ENCODE measurements around the gene TCF7L1.
"Not testable (repeated sequence)": the region's sequence is repeated elsewhere in the genome, so short reads cannot be mapped to it uniquely, and the experiment has no call there.

TCF7L1 gene, protein sequence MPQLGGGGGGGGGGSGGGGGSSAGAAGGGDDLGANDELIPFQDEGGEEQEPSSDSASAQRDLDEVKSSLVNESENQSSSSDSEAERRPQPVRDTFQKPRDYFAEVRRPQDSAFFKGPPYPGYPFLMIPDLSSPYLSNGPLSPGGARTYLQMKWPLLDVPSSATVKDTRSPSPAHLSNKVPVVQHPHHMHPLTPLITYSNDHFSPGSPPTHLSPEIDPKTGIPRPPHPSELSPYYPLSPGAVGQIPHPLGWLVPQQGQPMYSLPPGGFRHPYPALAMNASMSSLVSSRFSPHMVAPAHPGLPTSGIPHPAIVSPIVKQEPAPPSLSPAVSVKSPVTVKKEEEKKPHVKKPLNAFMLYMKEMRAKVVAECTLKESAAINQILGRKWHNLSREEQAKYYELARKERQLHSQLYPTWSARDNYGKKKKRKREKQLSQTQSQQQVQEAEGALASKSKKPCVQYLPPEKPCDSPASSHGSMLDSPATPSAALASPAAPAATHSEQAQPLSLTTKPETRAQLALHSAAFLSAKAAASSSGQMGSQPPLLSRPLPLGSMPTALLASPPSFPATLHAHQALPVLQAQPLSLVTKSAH

DNA sequence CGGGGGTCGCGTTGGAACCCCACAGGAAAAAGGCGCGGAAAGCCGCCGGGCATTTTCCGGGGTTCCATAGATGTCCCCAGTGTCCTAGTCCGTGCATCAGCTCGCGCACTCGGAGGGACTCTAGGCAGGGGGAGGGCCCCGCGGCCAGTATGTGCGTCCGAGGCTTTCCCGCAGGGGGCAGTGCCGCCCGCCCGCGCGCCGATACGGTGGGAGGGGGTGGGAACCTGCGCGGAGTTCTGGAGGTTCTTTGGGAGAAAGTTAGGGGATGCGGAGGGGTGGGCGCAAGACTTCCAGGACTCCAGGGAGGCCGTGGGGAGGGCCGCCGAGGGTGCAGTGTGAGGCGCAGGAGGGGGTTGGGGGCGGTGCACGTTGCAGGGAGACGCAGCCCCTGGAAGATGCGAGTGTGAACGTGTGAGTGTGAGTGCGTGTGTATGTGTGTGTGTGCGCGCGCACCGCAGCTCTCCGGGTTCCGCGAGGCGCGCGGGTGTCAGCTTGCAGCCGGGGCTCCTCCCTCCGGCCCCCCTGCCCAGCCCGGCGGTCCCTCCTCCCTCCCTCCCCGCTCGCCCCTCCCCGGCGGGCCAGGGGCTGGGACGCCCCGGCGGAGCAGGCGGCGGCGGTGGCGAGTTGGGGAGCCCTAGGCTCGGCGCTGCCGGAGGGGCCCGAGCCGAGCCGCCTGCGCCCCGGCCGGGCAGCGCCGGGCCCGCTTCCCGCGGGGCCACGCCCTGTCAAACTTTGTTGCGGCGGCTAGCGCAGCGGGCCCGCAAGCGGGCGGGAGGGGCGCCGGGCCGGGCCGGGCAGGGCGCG lies at the start of gene TCF7L1:
Gene TCF7L1, plus strand, starts transcription at position 559 of the 804 bp plus-strand sequence. CDS start 293 bp downstream, outside the sequence.
- DNase-seq (ENCODE audit: insufficient read length, low spot score) (peak; percentile 44), FAIRE-seq (no peak)

DNA sequence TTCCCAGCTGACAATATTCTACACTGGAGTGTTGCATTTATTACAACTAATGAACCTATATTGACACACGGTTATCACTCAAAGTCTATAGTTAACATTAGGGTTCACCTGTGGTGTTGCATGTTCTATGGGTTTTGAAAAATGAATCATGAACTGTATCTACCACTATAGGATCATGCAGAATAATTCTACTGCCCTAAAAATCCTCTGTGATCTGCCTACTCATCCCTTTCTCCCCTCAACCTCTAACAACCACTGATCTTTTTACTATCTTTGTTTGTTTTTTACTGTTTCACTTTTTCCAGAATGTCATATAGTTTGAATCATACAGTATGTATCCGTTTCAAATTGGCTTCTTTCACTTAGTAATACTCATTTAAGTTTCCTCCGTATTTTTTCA lies 47.6 kb upstream of the TCF7L1 start:
- DNase-seq (ENCODE audit: insufficient read length, low spot score) (no peak), FAIRE-seq (no peak)

DNA sequence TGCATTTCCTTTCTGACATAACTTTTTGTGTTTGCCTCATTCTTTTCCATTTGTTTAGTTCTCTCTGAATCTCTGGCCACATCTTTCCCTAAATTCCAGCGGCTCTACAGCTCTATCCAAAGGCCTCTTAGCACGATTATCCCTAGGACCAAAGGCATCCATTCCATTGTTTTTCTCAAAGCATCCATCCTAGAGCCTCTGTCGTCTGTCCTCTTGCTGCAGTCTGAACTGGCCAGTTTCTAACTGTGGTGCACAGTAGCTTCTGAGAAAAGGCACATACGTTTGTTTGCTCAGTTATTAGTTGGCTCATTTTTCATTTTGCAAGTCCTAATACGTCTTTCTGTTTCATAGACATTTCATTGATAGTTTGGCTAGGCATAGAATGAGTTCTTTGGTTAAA lies 45.7 kb upstream of the TCF7L1 start:
- DNase-seq (ENCODE audit: insufficient read length, low spot score) (no peak), FAIRE-seq (no peak)

DNA sequence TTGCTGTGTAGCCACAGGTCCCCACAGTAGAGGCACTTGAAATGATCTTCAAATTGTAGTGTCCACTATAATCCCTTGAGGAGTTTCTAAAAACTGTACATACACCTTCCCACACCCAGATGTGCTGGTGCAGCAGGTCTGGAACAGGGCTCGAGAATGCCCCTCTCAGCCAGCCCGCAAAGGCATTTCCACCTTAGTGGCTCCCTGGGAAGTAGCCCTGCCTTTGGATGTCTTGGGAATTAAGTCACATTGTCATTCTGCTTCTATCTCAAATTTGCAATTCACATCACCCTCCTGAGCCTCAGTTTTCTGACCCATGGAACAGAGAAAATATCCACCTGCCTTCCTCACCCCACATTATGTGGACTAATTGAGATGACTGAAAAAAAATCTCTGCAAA lies 44.3 kb upstream of the TCF7L1 start:
- DNase-seq (ENCODE audit: insufficient read length, low spot score) (no peak), FAIRE-seq (no peak)

DNA sequence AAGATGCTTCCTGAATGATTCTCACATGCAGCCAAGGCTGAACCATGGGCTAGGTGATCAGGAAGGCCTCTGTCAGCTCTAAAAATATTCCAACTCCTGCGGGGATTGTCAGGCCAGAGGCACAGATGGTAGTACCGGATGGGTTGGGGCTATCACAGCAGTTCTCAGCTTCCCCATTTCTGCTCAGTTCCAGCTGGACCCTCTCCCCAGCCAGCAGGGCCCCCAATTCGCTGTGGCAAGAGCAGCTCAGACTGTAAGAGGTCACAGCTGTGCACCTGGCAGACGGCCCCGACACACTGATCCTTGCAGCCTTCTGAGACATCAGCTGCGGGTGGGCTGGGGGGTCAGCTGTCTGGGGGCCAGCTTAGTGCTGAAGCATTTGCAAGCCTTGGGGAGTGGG lies 43.6 kb upstream of the TCF7L1 start:
- FAIRE-seq: no peak

DNA sequence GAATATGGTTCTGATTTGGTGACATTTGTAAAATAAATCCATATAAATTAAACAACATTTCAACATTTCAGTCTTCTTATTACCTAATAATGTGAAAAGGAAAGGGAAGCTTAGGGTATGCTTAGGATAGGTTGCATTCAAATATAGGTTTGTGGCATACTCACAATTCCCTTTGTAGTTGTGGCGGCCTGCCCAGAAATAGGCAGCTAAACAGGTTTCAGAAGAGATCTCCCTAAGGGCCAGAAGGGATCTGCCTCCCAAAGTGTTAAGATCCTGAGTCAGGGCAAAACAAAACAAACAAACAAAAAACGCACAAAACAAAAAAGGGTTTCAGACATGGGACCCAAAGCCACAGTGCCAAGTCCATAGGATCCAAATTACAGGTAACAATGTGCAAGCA lies 41.4 kb upstream of the TCF7L1 start:
- DNase-seq (ENCODE audit: insufficient read length, low spot score): no peak
- no peak for FAIRE-seq

More for the DNA sequence above, 43.6 kb upstream of the TCF7L1 start:
- no peak for DNase-seq (ENCODE audit: insufficient read length, low spot score)

DNA sequence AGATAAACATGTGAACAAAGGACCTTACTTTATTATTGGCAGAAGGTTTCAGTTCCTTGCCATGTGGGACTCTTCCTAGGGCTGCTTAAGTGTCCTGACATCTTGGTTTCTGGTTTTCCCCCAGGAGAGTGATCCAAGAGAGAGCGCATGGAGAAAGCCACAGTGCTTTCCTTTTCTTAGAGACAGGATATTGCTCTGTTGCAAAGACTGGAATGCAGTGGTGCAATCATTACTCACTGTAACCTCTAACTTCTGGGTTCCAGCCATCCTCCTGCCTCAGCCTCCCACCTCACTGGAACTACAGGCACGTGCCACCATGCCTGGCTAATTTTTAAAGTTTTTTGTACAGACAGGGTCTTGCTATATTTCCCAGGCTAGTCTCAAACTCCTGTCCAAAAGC lies 38.1 kb upstream of the TCF7L1 start:
- FAIRE-seq: no peak
- no peak for DNase-seq (ENCODE audit: insufficient read length, low spot score)

DNA sequence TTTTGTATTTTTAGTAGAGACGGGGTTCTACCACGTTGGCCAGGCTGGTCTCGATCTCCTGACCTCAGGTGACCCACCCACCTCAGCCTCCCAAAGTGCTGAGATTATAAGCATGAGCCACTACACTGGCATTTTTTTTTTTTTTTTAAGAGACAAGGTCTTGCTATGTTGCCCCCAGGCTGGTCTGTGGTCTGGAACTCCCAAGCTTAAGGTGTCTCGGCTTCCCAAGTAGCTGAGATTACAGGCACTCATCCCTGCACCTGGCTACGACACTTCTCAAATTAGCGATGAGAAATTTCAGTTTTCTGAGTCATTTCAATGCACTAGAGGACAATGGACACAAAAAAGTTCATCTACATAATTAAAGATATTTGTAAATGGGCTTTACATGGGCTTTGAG lies 36.6 kb upstream of the TCF7L1 start:
- DNase-seq (ENCODE audit: insufficient read length, low spot score) (no peak), FAIRE-seq (no peak)

DNA sequence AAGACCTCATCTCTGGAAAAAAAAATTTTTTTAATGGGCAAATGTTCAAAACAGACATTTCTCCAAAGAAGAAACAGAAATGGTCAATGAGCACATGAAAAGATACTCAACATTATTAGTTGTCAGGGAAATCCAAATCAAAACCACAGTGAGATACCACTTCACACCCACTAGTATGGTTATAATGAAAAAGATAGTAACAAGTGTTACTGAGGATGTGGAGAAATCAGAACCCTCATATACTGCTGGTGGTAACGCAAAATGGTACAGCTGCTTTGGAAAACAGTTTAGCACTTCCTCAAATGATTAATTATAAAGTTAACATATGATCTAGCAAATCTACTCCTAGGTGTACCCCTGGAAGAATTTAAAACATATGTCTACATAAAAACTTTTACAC lies 29.0 kb upstream of the TCF7L1 start:
- DNase-seq (ENCODE audit: insufficient read length, low spot score): no peak
- FAIRE-seq: no peak

DNA sequence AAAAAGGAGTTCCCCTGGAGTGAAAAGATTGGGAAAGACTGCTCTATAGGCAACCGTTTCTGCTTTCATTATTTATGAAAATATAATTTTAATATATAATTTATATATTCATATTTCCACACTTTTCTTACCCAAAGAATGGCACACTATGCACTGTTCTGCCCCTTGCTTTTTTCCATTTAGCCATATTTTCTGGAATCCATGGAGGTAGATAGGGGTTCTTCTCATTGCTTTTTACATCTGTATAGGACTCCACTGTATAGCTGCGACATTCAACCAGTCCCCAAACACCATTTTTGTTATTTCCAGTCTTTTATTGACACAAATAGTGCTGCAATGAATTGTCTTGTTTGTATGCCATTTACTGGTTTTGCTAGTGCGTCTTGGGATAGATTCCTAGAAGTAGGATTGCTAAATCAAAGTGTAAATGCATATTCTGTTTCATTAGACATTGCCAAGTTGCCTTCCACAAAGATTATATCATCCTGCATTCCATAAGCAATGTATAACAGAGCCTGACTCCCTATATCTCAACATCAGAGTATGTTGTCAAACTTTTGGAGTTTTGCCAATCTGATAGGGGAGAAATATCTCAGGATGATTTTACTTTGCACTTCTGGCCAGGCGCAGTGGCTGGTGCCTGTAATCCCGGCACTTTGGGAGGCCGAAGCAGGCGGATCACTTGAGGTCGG lies 26.6 kb upstream of the TCF7L1 start:
- no peak for DNase-seq (ENCODE audit: insufficient read length, low spot score)
- no peak for FAIRE-seq

DNA sequence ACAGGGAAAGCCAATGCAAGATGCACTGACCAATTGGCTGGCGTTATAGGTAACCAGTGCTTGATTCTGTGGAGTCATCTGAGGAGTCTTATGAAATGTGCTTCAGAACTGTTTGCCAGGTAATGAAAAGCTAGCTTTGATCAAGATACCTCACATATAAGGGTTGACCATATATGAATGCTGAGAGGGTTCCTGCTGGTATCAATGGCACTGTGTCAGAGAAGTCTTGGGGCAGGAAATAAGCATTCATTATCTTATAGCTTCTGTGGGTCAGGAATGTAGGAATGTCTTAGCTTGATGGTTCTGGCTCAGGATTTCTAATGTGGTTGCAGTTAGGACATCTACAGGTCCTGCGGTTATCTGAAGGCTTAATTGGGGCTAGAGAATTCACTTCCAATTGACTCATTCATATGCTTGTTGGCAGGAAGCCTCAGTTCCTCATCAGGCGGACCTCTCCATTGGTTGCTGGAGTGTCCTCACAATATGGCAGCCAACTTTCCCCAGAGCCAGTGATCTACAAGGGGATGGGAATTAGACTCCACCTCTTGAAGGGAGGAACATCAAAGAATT lies 22.1 kb upstream of the TCF7L1 start:
- DNase-seq (ENCODE audit: insufficient read length, low spot score) (no peak), FAIRE-seq (no peak)

DNA sequence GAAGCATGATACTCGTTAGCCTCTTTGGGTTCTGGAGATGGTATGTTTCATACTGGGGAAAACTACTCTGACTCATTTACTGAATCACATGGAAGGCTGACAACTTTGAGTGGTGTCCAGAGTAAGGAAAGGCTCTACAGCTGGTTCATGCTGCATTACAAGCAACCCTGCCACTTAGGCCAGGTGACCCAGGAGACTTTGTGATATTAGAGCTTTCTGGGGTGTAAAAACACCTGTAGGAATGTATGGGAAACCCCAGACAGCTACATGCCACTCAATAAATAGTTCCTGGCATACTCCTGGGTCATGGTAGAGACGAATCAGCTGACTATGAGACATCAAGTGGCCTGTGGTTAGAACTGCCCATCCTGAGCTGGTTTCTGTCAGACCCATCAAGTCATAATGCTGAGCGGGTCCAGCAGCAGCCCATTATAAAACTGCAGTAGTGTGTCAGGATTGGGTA lies 21.3 kb upstream of the TCF7L1 start:
- no peak for DNase-seq (ENCODE audit: insufficient read length, low spot score)
- FAIRE-seq: no peak

DNA sequence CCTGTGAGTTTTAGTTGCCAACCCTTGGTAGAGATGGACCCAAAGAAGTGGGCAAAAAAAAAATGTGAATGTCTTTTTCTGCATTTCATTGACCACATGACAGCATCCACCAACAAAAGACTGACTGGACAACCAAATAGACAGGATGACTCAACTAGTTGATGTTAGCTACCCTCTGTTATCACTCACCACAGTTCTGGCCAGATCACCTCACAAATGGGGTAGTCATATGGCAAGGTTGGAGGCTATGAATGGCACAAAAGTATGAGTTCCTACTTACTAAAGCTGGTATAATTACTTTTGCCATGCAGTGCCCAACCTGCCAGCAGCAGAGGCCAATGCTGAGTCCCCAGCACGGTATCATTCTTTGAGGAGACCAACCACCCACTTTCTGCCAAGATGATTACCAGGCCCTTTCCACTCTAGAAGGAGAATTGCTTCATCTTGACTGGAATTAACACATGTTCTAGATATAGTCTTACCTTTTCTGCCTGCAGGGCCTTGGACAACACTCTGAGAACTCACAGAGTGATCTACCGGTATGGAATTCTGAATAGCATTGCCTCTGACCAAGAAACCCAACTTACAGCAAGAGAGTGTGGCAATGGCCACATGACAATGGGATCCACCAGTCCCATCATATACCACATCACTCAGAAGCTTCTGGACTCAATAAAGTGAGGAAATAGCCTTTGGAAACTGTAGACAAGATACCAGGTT lies 20.1 kb upstream of the TCF7L1 start:
- DNase-seq (ENCODE audit: insufficient read length, low spot score) (no peak), FAIRE-seq (no peak)

DNA sequence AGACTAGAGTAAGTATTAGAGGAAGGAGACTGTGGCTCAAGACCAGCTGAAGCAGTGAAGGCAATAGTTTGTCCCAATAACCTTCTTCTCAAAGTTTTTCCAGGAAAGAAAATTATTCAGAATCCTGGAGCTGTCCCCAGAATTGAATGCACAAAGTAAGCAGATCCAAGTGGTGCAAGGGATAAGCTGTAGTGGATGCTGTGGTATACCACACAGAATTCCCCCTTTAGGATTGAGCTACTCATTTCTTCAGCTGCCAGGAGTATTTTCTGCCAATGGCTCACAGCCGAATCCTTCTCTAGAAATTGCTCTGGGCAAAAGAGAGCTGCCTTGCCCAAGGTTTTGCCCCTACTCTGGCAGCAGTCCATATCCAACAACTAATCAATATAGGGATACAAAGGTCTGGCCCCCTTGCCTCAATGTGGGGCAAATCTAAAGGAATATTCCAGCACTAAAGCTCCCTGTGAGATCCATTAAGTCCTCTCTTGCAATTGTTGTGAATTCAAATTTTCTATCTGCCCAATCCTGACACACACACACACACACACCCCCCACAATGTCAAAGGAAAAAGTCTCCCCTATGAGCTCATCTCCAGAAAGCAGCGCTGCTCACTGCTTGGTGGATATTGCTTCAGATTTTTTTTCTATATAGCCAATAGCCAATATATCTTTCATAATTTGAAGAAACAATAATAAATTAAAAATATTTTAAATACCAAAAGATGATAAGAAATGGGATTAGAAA lies 18.4 kb upstream of the TCF7L1 start:
- DNase-seq (ENCODE audit: insufficient read length, low spot score) (no peak), FAIRE-seq (no peak)

DNA sequence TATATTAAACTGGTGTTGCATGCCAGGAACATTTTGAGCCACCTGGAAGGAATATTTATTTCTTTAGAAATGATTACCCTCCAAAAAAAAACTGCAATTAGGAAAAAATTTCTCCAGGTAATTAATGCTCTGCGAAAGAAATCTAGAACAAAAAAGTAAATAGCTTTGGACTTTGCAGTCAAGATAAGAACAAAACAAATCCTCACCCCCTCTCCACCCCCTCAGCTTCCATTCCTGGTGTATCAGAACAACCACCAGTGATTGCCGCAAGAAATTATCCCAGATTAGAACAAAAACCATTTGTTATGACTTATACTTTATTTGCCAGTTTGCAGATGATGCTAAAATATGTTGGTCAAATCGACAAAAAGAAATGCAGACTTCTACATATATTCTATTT lies 17.0 kb upstream of the TCF7L1 start:
- DNase-seq (ENCODE audit: insufficient read length, low spot score): no peak
- FAIRE-seq: no peak

DNA sequence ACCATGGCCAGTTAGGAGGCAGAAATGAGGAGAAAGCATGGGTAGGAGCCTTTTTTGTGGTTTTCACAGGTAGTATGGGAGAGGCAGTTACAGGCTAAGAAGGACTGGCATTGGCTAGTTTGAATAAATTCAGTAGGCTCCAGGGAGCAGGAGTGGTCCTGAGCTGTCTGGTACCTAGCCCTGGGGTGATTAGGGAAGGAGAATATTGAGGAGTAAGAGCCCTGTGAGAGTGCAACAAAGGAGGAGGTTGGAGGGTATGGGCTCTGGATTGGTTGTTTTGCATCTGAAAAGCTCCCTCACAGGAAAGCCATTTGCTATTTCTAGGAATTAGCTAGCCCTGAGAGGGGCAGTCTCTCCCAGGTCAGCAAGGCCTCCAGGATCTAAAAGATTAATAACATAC lies 13.3 kb upstream of the TCF7L1 start:
- FAIRE-seq: no peak
- no peak for DNase-seq (ENCODE audit: insufficient read length, low spot score)

DNA sequence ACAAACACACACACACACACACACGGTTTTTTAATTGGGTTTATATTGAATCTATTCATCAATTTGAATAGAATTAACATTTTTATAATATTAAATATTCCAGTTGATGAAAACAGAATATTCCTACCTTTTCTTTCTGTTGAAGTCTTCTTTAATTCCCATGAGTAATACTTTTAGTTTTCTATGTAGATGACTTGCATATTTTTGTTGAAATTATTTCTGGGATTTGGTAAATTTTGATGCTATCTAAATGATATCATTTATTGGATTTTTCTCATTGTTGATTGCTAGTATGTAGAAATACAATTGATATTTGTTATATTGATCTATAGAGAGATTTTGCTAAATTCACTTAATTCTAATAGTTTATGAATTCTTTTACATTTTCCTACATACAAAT lies 12.8 kb upstream of the TCF7L1 start:
- DNase-seq (ENCODE audit: insufficient read length, low spot score) (no peak), FAIRE-seq (no peak)

DNA sequence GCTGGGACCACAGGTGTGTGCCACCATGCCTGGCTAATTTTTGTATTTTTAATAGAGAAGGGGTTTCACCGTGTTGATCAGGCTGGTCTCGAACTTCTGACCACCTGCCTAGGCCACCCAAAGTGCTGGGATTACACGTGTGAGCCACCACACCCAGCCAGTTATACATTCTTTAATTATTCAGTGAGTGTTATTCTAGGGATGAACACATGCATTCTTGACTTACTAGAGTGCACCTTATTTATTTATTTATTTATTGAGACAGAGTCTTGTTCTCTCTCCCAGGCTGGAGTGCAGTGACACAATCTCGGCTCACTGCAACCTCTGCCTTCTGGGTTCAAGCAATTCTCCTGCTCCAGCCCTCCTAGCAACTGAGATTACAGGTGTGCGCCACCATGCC lies 6.7 kb upstream of the TCF7L1 start:
- not testable (repeated sequence) for DNase-seq (ENCODE audit: insufficient read length, low spot score); FAIRE-seq

DNA sequence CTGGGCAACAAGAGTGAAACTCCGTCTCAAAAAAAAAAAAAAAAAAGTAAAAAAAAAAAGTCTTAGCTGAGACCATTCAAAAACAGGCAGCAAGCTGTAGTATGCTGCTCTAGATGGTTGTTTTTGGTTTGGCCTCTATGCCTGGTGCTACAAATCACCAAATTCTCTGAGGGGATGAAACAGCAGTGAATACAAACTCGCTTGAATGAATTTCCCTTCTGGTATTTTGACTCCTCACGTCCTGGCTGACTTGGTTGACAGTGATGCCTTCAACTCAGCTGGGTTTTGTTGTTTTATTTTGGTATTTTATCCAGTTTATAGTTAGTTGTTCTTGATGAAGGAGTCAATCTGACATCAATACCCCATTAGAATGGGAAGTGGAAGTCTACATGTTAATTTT lies 3.3 kb upstream of the TCF7L1 start:
- DNase-seq (ENCODE audit: insufficient read length, low spot score) (no peak), FAIRE-seq (no peak)

Measured in GM19239 (cell line).